Measurements from ENCODE around the gene ASCC1. TPM values are rescaled to one million over a fixed set of nuclear protein-coding genes. Genes with fewer than 3 reads are reported as not detected.
A peak's percentile ranks its signal among the peaks of the same experiment; 100 is the strongest.

Gene ASCC1
- total RNA-seq, 1 donor from 2014 or later: 38.5 TPM

DNA sequence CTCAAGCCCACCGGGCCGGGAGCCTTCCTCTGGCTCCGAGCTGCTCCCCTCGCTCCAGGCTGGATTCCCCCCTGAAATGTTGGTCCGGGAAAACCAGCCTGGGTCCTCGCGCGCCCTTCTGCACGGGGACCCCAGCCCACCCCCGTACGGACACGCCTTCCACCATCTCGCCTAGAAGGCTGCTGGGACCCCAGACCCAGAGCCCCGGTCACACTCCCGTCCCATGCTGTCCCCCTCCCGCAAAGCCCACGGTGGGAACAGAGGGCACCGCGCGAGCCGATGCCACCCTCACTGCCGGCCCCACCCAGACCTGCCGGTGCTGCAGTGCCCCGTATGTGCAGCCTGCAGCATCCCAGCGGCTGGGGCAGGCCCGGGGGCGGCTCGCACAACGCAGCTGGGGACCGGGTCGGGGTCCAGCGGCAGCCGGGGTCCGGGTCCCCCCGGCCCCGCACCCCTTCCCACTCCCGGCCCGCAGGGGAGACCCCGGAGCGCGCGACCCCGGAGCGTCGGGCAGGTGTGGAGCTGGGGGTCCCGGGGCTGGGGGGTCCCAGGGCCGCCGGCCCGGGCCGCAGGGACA lies 128.6 kb downstream of the ASCC1 start:
- intact Hi-C loops (cut with DNase I): no loop called here
- Histone ChIP-seq H3K4me3 (peak overlapping the region; percentile 40 to 47), H3K4me1 (peaks cover 20% of the 10 kb centered on the region), H3K9me3 (no peaks in the 10 kb centered on the region), H3K36me3 (no peaks in the 10 kb centered on the region), H3K27ac (peak overlapping the region; percentile 63), H3K27me3 (peaks cover 13% of the 10 kb centered on the region)
- DNase-seq (ENCODE audit: extremely low spot score in 2 of 2): no peak
- no peak for TF ChIP-seq POLR2AphosphoS5 (IDR thresholded peaks at IDR 0.05; ENCODE audit: insufficient read depth in 1 of 2, low read depth in 1 of 2)
- no peak for TF ChIP-seq POLR2A (IDR thresholded peaks at IDR 0.05)
- no peak for TF ChIP-seq CTCF (IDR thresholded peaks at IDR 0.05)

GRCh38 chr10:72086466-72087391 lies 129.3 kb downstream of the ASCC1 start:
- H3K4me3 ChIP-seq: peak overlapping the region; percentile 40 to 47

GRCh38 chr10:72085864-72086465 lies 130.1 kb downstream of the ASCC1 start:
- Histone ChIP-seq H3K27me3 (peaks cover 13% of the 10 kb centered on the region), H3K27ac (no peak overlapping the region), H3K36me3 (no peaks in the 10 kb centered on the region), H3K4me1 (peaks cover 20% of the 10 kb centered on the region), H3K9me3 (no peaks in the 10 kb centered on the region), H3K4me3 (no peak overlapping the region)
- intact Hi-C loops (cut with DNase I): no loop called here
- no peak for TF ChIP-seq CTCF (IDR thresholded peaks at IDR 0.05)
- TF ChIP-seq POLR2A (IDR thresholded peaks at IDR 0.05): no peak
- TF ChIP-seq POLR2AphosphoS5 (IDR thresholded peaks at IDR 0.05; ENCODE audit: insufficient read depth in 1 of 2, low read depth in 1 of 2): no peak
- no peak for DNase-seq (ENCODE audit: extremely low spot score in 2 of 2)

More at GRCh38 chr10:72086466-72087391, 129.3 kb downstream of the ASCC1 start:
- DNase-seq (ENCODE audit: extremely low spot score in 2 of 2): no peak
- H3K27ac ChIP-seq: peak overlapping the region; percentile 63
- no peaks in the 10 kb centered on the region for H3K9me3 ChIP-seq
- no peaks in the 10 kb centered on the region for H3K36me3 ChIP-seq
- peaks cover 13% of the 10 kb centered on the region for H3K27me3 ChIP-seq
- H3K4me1 ChIP-seq: peaks cover 20% of the 10 kb centered on the region
- intact Hi-C loops (cut with DNase I): no loop called here
- TF ChIP-seq POLR2AphosphoS5 (IDR thresholded peaks at IDR 0.05; ENCODE audit: insufficient read depth in 1 of 2, low read depth in 1 of 2) (no peak), CTCF (IDR thresholded peaks at IDR 0.05) (no peak), POLR2A (IDR thresholded peaks at IDR 0.05) (no peak)

- H3K9me3 ChIP-seq: no peaks in the 10 kb centered on the region
- H3K27ac ChIP-seq: no peak overlapping the region
- H3K4me3 ChIP-seq: no peak overlapping the region
- H3K36me3 ChIP-seq: no peaks in the 10 kb centered on the region
- no peak for DNase-seq (ENCODE audit: extremely low spot score in 2 of 2)
- peaks cover 13% of the 10 kb centered on the region for H3K27me3 ChIP-seq
- TF ChIP-seq CTCF (IDR thresholded peaks at IDR 0.05) (no peak), POLR2AphosphoS5 (IDR thresholded peaks at IDR 0.05; ENCODE audit: insufficient read depth in 1 of 2, low read depth in 1 of 2) (no peak), POLR2A (IDR thresholded peaks at IDR 0.05) (no peak)
- intact Hi-C loops (cut with DNase I): no loop called here
- peaks cover 20% of the 10 kb centered on the region for H3K4me1 ChIP-seq
Measured at GRCh38 chr10:72085166-72085565, 130.9 kb downstream of the ASCC1 start.
